Bronchial epithelial cell (primary cell): Measurements from ENCODE around the gene LRRC27. TPM values are rescaled to one million over a fixed set of nuclear protein-coding genes. Genes with fewer than 3 reads are reported as not detected.

Experiments used
- DNase-seq: peaks from one replicate; pipeline ENCODE4 v3.0.0-alpha.2; 2010; ENCODE audit warnings: low read depth
- FAIRE-seq: peaks from 2 replicates; lab custom pipeline; 2011; peaks lifted over from hg19 to GRCh38; lab: Jason Lieb, UNC
- H3K27me3 ChIP-seq: 2 replicates; pipeline ENCODE4 v1.5.1; 2011; ENCODE audit warnings: low read length; ENCODE audit not compliant: control insufficient read depth, insufficient read depth
- H3K36me3 ChIP-seq: 2 replicates; pipeline ENCODE4 v1.5.1; 2011; ENCODE audit warnings: low read length; ENCODE audit not compliant: control insufficient read depth, insufficient read depth
- H3K4me3 ChIP-seq: 2 replicates; pipeline ENCODE4 v1.5.1; 2011; ENCODE audit warnings: mild to moderate bottlenecking, low read depth, low read length, control low read depth
- total RNA-seq: library from RNA; depleted of rRNA; stranded (reverse); fragments of >200 nt; gene quantifications from 2 replicates; pipeline ENCODE4 v1.2.1, GENCODE V29; 2014
- TF ChIP-seq, protein P1 (sequence below): IDR thresholded peaks from 2 replicates; pipeline ENCODE4 v1.5.1; 2011; ENCODE audit warnings: mild to moderate bottlenecking, moderate library complexity, low read length, control low read depth, inconsistent platforms; ENCODE audit not compliant: insufficient read depth, severe bottlenecking

LRRC27 gene
- total RNA-seq, 1 donor from 2014 or later, result 4.7 TPM

DNA sequence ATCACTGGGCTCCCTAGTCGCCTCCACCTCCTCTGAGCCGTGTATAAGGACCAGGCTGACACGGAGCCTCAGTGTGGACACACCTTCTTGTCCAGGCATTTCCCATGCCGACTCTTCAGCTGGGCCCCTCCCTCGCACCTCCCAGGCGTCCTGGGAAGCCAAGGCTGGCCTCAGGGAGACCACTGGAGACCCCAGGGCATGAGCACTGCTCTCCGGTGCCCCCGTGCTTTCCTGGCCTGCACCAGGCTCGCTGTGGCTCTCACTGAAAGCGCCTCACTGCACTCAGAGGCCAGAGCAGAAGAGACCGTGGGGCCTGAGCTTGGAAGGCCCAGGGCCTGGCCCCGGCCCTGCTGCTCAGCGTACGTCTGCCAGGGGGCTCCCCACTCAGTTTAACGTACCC lies 31.4 kb downstream of the LRRC27 start:
- DNase-seq (no peak), FAIRE-seq (no peak)
- TF ChIP-seq, protein P1, sequence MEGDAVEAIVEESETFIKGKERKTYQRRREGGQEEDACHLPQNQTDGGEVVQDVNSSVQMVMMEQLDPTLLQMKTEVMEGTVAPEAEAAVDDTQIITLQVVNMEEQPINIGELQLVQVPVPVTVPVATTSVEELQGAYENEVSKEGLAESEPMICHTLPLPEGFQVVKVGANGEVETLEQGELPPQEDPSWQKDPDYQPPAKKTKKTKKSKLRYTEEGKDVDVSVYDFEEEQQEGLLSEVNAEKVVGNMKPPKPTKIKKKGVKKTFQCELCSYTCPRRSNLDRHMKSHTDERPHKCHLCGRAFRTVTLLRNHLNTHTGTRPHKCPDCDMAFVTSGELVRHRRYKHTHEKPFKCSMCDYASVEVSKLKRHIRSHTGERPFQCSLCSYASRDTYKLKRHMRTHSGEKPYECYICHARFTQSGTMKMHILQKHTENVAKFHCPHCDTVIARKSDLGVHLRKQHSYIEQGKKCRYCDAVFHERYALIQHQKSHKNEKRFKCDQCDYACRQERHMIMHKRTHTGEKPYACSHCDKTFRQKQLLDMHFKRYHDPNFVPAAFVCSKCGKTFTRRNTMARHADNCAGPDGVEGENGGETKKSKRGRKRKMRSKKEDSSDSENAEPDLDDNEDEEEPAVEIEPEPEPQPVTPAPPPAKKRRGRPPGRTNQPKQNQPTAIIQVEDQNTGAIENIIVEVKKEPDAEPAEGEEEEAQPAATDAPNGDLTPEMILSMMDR, result no peak

DNA sequence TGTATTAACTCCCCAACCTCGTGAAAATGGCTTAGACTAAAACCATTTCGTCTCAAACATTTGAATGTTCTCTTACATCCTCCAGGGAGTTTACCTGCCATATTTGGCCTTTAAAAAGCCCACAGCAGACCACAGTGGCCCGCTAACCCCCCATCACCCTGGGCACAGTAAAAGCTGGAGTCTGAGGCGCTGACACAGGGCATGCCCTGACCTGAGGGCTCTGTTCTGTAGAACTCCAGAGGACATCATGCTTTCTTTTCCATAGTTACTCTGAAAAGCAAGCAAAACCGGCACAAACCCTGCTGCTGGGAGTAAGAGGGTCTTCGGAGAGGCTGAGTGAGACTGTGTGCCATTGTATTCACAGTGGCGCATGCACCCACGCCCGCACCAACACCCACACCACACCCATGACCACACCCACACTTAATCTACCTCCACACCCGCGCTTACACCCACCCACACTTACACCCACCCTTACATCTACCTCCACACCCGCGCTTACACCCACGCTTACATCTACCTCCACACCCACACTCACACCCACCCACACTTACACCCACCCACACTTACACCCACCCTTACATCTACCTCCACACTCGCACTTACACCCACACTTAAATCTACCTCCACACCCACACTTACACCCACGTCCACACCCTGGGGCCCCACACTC lies 32.1 kb downstream of the LRRC27 start:
- Histone ChIP-seq H3K27me3 (no peaks in the 10 kb centered on the region), H3K36me3 (no peaks in the 10 kb centered on the region), H3K4me3 (no peak overlapping the region)
- FAIRE-seq (peak; percentile 100), DNase-seq (peak; percentile 34)
- TF ChIP-seq, protein P1, result no peak

More for the DNA sequence above, 31.4 kb downstream of the LRRC27 start:
- H3K36me3 ChIP-seq, result no peaks in the 10 kb centered on the region
- no peak overlapping the region for H3K4me3 ChIP-seq
- no peaks in the 10 kb centered on the region for H3K27me3 ChIP-seq

DNA sequence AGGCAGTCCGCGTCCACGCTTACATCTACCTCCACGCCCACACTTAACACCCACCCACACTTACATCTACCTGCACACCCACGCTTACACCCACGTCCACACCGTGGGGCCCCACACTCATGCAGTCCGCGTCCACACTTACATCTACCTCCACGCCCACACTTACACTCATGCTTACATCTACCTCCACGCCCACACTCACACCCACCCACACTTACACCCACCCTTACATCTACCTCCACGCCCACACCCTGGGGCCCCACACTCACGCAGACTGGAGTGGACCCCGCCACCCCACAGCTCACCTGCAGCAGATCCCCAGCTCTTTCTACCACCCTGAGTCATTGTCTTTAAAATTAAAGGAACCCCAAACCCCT lies 32.6 kb downstream of the LRRC27 start:
- FAIRE-seq (no peak), DNase-seq (peak; percentile 13)
- Histone ChIP-seq H3K4me3 (no peak overlapping the region), H3K27me3 (no peaks in the 10 kb centered on the region), H3K36me3 (no peaks in the 10 kb centered on the region)
- TF ChIP-seq, protein P1, result no peak

DNA sequence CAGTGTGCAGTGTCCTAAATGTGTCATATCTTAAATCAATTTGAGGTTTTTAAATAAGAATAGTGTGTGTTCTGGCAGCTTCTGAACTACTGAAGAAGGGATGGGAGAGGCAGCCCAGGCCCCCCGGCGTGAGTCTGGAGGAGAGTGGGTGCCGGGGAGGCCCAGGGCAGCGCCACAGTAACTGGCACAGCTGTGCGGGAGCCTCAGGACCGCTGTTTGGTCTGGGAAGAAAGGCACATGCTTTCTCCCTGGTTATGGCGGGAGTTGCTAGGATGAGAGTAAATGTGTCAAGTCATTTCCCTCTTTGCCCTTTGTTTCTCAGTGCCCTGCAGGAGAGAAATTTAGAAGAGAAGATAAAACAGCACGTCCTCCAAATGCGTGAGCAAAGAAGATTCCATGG lies 33.1 kb downstream of the LRRC27 start:
- no peaks in the 10 kb centered on the region for H3K27me3 ChIP-seq
- no peak overlapping the region for H3K4me3 ChIP-seq
- TF ChIP-seq, protein P1, result no peak
- no peak for DNase-seq
- FAIRE-seq, result no peak
- H3K36me3 ChIP-seq, result no peaks in the 10 kb centered on the region

DNA sequence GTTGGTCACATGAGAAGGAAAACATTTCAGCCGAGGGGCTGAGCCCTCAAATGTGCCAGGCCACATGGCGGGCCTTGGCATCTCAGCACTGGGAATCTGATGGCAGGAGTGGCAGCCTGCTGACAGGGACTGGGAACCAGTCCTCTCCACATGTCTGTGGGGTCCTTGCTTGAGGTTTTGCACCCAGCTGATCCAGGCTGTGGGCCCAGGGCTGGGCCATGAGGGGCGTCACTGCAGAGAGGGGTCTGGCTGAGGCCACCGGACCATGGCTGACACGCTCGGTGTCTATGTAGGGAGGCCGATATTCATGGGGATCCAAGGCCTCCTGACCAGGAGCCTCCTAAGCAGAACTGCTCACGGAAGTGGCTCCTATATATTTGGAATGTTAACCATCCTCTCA lies 34.0 kb downstream of the LRRC27 start:
- DNase-seq (no peak), FAIRE-seq (no peak)
- H3K36me3 ChIP-seq, result no peaks in the 10 kb centered on the region
- no peaks in the 10 kb centered on the region for H3K27me3 ChIP-seq
- H3K4me3 ChIP-seq, result no peak overlapping the region
- TF ChIP-seq, protein P1, result no peak

DNA sequence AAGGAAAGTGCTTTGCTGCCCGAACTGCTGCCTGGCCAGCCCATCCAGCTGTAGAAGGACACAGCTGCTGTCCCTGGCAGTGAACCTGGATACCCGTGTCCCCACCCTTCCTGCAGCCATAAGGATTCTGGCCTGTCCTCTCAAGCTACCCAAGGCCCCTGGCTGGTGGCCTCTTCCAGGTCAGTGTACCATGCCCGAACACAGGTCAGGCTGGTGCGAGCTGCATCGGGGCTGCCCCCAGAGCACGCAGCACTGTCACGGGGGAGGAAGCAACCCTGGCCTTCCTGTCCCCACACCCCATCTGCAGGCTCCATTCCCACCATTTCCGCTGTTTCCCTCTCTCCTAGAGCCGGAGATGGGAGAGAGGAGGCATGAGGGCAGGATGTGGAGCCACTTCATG lies 34.5 kb downstream of the LRRC27 start:
- no peak for FAIRE-seq

More for the DNA sequence above, 34.5 kb downstream of the LRRC27 start:
- Histone ChIP-seq H3K36me3 (no peaks in the 10 kb centered on the region), H3K27me3 (no peaks in the 10 kb centered on the region), H3K4me3 (no peak overlapping the region)
- TF ChIP-seq, protein P1, result no peak
- DNase-seq, result no peak
